Measurements from ENCODE around the gene KCNN4.

- no peak for TF ChIP-seq CTCF (IDR thresholded peaks at IDR 0.05)
- no peak for TF ChIP-seq PBX3 (IDR thresholded peaks at IDR 0.05)
- no peak for TF ChIP-seq EZH2phosphoT487 (IDR thresholded peaks at IDR 0.05; ENCODE audit: borderline replicate concordance, low read depth)
- no peak for TF ChIP-seq REST (IDR thresholded peaks at IDR 0.05; ENCODE audit: low read depth, low read length)
These were observed 26.9 kb upstream of the KCNN4 start for GRCh38 chr19:43807651-43808050.

Data from SK-N-SH (cell line).